DMS53 (cell line): ENCODE results near the gene PACSIN1.

ENCODE experiments used
- DNase-seq: peaks from one replicate; lab custom pipeline; 2025; lab: John Stamatoyannopoulos, UW

Gene PACSIN1

DNA sequence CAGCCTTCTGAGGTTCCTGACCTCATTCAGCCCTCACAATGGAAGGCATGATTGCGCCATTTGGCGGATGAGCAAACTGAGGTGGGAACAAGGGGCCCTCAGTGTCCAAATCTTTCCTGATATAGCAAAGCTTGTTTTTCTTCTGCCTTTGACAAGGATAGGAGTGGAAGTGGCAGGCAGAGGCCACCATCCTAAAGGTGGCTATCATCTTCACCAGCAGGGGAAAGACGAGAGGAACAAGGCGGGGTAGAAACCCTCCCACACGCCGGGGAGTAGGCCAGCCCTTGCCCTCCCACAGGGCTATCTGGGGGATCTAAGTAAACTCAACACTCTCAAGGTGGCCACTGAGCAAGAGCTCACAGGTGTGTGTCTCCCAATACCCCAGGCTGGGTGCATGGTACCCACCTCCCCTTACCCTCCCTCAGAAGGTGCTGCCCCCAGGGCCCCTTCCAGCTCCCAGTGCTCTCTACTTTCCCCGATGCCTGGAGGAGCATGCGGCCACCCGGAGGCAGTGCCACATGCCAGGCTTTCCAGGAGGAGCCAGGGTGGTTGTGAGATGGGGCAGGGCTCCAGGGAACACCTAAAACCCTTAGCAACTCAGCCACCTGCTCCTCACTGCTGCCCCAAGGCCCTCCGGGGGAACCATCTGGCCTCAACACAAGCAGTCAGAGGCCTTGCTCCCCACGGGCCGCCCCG, 79.0 kb downstream of the PACSIN1 start:
- no peak for DNase-seq

DNA sequence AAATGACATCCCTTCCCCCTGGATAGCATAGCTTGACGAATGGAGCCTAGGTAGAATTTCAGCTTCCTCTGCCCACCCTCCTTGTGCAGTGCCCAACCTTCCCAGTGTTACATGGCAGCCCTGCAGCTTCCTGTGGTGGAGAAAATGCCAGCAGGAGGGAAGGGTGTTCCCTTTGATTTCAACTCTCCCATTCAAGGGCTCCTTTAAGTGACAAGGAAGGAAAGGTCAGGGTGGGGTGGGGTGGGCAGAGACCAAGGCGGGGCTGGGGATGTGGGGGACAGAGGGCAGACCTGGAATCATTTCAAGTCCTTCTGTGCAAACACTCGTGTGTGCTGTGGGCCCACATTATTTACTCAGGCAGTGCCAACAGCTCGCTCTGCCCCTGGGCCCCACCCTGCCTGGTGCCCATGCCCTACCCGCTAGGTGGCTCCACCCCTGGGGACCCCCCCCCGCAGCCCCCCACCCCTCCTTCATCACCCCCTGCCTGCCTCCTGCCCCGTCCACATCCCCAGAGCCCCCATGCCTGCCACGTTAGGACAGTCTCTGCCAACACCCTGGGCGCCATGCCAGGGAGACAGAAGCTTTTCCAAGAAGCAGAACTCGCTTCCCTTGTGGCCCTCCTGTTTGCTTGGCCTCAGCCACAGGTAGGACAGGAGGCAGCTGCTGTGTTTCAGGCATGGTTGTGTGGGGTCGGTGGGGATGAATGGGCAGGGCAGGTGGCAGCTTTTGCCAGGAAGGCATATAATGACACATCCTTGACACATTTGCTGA, 80.9 kb downstream of the PACSIN1 start:
- peak; percentile 73 for DNase-seq

DNA sequence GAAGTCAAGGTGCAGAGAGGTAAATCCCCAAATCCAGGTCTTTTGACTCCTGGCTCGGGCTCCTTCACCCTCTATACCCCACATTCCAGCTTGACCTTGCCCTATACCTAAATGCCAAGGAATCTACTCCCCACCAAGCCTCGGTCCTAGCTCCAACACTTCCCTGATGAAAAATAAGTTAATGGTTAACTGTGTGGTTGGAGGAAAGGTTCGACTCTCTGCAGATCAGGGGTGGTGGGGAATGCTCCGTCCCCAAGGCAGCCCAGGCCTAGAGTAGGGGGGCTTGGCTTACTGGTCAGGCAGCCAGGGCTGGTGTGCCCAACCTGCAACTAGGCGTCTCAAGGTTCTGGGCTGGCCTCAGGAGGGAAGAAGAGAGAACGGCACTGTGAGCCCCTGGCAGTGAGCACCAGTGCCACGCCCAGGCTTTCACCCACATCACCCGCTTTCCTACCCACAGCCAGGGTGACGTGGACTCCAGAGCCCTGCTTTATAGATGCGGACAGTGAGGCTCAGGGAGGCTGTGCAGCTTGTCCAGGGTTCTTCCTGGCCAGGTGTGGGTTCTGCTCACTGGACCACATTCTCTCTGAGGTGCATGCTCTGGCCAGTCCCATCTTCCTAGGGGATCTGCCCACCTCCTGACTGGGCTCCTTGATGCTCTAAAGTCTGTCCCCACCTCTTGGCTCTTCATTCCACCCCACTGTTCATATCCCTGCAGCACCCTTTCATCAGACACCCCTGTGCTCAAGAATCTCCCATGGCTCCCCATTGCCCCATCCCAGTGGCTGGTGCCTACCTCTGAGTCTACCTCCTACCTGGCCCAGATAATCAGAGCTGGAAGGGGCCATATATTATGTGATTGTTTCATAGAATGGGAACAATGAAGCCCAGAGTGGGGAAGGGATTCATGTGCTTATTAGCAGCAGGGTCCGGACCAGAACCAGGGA, 82.1 kb downstream of the PACSIN1 start:
- DNase-seq: no peak

DNA sequence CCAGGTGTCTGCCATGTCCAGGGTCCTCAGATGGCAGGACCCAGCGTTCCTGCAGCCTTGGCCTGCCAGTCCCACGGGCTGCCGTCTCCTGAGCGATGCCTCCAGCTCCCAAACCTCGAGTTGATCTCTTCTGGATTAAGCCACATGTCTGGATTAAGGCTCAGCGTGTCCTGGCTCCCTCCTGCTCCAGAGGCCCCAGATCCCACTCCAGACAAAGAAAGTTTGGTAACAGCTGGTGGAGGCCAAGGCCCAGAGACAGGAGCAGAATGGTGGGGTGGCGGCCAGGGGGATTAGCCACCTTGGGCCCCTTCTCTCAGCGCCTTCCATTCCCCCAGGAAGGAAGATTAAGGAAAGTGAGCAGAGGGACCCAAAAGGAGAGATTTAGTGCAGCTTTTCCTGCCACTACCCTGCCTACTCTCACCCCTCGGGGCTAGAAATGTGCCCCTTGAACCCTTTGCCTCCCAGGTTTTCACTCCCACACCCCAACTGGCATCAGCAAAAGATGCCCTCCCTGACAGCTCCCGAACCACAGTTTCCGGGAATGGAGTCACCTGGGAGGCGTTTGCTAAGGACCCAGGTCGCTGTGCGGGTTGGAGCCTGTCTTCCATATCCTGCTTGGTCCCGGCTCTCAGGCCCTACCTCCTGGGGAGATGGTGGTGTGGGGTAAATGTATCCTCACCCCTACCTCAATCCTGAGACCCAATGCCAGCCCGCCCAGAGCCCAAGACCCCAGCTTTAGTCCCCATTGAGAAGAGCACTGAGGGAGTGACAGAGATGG, 83.3 kb downstream of the PACSIN1 start:
- DNase-seq: no peak

DNA sequence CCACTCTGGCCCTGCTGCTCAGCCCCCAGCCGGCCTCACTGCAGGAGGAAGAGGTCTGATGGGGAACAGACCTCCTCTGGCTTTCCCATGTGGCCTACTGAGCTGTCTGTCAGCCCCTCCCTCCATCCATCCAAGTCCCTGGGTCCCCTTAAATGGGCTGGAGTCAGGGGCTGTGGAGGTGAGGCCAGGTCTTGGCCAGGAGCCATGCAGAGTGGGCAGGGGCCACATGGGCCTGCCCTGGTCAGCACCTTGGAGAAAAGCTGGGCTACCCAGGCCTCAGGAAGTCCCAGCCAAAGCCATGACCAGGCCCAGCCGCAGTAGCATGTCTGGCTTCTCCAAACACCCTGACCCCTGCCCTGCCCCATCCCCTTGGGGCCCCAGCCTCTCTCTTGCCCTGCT, 83.9 kb downstream of the PACSIN1 start:
- no peak for DNase-seq

DNA sequence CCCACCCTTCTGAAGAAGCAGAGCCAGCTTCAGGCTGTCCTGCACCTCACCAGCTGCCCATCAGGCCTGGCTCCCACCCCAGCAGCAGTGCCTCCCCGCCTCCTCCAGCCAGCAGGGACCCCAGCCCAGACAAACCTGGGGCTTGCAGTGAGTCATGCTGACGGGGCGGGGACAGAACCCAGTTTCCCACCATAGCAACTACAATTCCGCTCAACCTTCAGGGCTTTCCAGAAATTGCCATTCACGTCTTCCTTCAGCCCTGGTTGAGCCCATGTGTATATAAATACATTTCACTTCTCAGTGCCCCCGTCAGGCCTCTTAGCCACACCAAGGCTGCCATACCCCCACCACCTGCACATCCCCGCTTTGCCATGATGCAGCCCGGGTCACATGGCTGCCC, 85.8 kb downstream of the PACSIN1 start:
- DNase-seq: no peak

DNA sequence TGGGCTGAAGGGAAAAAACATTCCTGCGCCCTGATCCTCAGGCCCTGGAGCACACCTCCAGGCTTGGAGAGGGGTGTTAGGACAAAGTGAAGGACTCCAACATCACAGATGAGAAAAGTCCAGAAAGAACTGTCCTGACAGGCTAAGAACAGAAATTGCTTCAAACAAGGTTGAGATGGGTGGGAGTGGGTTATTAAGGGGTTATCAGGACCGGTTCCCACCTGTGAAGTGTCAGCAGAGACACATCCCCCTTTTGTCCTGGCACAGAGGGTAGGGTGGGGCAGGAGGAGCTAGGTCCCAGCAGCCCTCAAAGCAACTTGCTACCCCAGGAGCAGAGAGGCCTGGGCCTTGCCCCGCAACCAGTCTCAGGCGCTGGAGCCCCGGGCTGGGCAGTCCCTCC, 86.7 kb downstream of the PACSIN1 start:
- DNase-seq: no peak

DNA sequence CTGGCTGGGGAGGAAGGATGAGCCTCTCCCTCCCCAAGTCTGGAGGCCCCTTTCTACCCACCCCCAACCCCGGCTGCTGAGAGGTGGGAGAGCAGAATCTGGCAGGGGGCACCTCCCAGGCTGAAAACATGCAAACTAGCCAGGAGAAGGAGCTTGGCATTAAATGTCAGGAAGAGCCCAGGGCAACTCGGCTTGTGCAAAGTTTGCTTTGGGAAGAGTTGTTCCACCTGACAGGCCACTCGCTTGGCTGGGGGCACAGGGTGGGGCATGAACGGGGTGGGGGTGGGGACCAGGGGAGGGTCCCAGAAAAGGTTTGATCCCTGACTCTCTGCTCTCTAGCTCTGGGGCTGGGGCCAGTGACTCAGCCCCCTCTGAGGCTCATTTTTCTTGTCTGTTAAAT, 87.3 kb downstream of the PACSIN1 start:
- DNase-seq: no peak

DNA sequence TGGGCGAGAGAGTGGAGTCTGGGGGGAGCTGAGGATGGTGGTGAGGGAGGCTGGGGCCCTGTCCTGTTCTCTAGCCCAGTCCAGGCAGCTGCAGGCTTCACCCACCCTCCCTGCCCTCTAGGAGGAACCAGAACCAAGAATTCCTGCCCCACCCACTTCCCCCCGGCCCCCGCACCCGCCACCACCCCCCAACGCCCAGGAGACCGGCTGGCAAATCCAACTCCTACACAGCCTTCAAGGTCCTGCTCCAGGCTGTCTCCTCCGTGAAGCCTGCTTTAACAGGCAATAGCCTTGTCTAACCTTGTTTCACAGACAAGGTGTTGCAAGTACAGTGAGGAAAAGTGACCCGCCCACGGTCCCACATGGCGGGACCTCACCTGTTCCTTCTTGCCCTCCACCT, 87.9 kb downstream of the PACSIN1 start:
- DNase-seq: no peak

DNA sequence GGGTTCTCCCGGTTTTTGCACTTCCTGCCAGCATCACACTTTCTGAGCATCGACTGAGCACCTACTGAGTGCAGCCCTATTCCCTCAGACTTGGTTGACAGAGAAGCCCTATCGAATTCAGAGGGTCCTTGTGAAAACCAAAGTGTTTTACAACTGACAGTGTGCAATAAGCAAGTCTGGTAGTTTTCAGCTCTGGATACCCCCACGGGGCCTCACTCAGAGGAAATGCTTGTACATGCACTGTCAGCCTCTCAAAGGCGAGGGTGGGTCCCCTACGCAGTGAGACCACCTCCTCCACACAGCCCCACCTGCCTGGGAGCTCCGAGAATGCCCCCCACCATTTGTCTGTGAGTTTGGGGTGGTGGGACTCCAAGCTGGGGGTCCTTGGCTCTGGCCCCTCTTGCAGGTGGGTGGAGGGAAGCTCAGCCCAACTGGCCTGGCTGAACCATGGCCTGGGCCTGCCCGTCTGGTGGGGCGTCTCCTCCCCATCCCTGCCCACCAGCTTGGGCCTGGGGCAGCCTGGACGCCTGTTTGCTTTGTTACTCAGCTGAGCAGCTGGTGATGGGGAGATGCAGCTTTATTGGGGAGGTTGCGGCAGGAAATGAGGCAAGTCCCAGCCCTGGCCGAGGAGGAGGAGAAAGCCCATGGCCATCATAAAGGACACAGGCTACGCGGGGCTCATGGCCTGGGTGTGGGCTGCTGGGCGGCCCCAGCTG, 88.6 kb downstream of the PACSIN1 start:
- peak; percentile 33 for DNase-seq

DNA sequence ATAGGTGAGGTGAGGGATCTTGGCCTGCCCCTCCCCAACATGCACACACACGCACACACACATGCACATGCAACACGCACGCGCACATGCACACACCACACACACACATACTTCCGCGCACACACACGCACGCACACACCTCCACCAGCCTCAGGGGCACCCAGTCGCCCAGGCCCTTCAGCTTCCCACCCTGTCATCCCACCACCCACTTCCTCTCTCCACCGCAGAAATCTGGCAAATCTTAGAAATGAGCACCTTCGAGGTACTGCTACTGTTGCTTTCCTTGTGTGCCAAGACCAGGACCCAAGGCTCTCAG, 89.1 kb downstream of the PACSIN1 start:
- no peak for DNase-seq

DNA sequence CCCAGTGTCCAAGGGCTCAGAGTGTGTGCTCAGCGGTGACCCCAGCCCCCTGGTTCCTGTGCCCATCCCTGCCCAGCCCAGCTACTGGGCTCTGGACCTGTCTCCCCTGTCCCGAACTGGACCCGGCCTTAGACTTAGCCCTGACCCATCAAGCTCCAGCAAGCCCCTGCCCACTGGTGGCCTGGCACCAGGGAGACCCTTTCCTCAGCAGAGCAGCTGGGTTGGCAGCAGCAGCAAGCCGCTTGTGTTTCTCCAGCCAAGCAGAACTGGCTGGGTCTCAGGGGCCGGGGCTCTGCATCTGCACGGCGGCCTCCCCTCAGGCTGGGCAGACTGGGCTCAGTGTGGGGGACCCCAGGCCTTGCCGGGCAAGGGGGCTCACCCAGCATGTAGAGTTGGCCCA, 89.5 kb downstream of the PACSIN1 start:
- no peak for DNase-seq

DNA sequence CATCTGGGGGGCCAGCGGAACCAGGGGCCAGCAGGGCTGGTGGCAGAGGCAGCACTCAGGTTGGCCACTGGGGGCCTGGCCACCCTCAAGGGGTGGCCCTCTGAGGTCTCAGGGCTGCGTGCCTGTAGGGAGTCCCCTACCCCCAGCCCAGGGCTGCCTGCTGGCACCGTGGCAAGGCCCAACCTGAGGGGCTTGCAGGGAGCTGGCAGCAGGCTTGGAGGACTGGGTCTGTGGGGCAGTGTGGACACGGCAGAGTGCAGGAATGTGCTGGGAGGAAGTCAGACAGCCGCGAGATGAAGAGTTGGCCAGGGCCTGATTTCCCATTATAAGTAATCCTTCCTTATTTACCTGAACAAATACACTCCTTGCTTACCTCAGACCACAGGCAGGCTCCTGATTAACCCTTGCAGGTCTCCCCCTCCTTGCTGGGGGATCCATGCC, 90.2 kb downstream of the PACSIN1 start, which contains the start of gene SPDEF:
TSS of gene SPDEF (minus strand) at position 299 of the 441 bp plus-strand sequence. CDS start 11,874 bp downstream, outside the sequence.
- DNase-seq: peak; percentile 62

DNA sequence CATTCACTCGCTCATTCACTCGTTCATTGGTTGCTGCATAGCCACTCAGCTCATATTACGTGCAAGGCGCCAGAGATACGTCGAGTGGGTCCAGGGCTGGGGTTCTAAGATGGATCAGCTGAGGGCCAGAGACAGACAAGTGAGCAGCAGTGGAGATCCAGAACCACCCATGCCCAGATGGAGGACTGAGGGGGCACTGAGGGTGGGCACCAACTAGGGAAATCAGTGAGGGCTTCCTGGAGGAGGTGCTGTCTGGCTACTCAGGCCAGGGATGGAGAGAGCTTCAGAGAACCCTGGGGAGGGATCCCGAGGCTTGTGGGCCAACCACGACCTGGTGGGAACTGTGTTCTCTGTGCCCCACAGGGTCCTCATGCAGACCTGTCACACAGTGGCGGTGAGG, 90.6 kb downstream of the PACSIN1 start:
- no peak for DNase-seq

DNA sequence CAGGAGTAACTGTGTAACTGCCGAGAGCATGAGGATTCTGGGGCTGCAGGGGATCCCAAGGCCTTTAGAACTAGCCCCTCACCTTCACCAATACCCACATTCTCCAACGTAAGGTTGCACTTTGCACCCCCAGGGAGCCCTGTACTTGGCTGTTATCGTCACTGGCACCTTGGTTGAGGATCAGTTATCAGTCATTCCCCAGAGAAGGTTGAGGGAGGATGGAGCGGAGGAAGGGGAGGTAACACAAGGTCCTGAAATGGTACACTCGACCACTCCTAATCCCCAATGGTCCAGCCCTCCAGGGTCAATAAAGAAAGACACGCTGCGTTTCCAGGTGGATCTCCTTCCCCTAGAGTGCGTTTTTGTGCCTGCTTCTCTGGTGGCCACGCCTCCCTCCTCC, 91.4 kb downstream of the PACSIN1 start:
- no peak for DNase-seq

DNA sequence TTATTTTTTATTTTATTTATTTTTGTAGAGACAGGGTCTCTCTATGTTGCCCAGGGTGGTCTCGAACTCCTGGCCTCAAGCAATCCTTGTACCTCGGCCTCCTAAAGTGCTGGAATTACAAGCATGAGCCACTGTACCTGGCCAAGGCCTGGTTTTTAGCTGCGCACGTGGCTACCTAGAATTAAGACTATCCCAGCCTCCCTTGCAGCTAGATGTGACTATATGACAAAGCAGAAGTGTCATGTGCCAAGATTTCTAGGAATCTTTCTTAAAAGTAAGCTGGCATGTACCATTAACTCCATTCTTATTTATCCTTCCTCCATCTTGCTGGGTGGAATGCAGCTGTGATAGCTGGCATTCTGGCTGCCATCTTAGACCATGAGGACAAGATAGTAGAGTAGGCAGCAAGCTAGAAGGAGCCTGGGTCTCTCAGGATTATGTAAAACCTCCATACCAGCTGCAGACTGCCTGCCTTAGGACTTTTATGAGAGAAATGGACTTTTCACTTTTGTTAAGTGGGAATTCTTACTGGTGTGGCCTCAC, 92.4 kb downstream of the PACSIN1 start:
- DNase-seq: no peak

DNA sequence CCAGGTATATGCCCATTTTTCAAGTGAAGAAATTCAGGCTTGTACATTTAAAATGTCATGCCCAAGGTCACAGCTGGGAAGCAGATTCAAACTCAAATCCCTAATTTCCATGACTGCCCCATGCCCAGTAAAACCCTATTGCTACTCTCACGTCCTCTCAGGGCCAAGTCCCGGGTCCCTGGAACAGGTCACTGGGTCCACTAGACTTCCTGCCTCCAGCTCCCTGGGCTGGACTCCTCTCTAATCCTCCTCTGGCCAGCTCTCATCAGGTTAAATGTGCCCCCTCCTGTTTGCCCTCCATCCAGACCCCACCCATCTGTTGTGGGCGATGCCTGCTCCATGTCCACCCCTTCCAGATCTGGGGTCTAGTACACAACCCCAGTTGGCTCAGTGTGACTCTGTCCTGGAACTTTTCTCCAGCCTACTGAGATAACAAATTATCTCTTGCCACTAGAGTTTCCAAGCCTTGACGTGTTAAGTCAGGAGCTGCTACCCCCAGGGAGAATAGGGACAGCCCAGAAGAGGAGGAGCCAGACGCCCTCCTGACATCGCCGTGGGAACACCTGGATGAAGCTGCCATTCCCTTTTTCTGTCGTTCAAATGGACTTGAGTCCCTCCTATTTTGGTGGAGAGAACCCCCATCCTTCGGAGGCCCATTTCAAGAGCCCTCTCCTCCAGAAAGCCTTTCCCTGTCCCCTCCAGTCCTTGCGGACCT, 93.9 kb downstream of the PACSIN1 start:
- DNase-seq: peak; percentile 67

DNA sequence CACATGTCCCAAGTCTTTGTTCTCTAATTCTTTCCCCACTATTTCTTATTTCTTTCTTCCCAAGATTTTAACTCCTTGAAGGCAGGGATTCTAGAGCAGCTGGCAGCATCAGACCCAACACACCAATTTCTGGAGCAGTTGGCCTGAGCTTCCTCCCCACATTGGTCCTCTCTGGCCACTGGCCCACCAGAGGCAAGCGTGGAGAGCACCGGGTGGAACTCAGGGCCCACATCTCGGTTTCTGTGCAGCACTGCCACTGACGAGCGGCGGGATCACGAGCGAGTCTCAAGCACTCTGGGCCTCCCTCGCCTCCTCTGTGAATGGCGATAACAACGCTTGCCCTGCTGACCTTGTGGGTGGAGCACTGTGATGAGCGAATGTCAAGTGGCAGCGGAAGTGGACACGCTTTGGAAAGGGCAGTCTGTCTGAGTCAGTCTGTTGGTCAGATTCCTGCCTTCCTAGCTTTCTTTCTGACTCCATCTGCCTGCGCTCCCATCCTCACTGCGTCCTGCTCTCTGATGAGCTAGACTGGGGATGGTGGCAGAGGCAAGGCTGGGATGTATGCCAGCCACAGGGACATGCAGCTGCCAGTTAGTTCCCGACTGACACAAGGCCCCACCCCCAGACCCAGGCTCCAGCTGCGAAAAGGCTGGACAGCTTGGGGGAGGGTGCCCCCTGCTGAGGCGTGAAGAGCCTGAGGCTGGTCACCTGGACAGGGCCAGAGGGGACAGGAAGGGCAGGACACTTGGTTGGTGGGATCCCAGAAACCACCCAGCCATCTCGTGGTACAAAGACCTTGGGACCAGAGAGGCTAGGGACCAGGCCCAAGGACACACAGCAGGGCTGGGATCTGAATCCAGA, 94.7 kb downstream of the PACSIN1 start:
- peak; percentile 96 for DNase-seq

DNA sequence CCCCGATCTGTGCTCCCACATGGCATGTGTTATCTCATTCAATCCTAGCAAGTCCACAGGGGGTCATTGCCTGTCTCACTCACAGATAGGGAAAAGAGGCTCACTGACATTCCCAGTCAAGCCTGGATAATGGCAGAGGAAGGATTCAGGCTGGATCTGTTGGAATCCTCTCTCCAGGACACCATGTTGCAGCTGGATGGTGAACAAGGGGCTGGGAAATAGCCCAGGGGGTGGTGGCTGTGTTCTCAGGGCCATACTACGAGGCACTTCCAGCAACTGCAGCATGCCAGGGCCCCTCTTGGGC, 95.3 kb downstream of the PACSIN1 start:
- no peak for DNase-seq
